ENCODE data around the gene PDE11A.

PDE11A gene

DNA sequence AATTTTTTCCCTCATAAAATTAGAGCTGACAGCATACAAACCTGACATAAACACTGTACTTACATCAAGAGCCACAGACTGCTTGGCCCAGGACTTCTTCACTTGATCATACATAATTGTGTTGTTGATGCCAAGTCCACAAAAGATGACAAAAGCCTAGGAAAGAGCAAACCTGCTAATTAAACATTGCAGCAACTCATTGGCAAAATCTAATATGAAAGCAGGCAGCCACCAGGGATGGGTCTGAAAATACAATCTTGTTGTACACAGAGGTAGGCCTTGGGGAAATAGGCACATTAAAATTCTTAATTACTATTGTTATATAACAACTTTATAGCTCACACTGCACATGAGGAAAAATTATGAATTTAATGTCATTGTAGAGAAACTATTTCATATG is 255.8 kb downstream of the PDE11A start:
- no peak for DNase-seq (ENCODE audit: low read depth)

DNA sequence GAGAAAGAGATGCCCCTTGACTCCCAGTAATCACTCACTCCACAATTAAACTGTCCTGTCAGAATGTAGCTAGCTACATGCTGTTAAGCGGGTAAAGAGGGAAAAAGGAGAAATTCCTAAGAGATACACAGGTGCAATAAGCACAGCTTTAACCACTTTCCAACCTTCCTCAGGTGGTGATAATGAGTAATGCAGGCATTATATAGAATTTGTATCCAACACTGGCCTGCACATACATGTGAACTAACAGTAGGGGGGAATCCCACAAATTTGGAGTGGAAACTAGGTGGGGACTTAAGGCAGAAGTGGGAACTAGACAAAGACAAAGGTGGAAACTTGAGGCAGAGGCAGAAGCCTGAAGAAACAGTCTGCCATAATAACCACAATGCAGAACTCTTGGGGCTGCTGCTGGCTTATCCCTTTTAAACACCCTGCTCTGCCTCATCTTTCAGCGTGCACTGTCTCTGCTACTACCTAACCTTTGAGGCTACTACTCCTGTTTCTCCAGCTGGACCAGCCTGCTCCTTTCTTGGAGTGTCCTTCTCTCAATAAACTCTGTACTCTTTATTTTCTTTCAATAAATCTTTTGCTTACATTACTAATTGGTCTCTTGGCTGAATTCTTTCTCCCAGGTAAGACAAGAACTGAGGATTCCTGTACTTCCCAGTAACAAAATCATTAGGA is 259.7 kb downstream of the PDE11A start:
- DNase-seq (ENCODE audit: low read depth), result no peak

DNA sequence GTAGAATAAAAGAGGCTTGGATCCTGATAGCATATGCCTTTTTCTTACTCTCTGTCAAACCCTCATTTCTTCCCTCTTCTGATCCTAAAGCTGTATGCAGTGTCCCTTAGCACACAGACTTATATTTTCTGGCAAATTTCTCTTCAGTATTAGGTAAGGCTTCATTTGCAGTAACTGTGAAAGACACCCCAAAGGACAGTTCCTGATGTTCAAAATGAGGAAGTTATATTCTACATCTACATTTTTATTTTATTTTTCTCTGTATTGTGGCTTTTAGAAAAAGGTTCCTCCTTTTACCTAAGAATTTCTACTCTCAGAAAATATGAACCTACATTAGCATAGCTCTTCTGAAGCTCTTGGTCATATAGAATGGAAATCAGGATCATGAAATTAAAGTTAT is 261.7 kb downstream of the PDE11A start:
- DNase-seq (ENCODE audit: low read depth), result no peak

DNA sequence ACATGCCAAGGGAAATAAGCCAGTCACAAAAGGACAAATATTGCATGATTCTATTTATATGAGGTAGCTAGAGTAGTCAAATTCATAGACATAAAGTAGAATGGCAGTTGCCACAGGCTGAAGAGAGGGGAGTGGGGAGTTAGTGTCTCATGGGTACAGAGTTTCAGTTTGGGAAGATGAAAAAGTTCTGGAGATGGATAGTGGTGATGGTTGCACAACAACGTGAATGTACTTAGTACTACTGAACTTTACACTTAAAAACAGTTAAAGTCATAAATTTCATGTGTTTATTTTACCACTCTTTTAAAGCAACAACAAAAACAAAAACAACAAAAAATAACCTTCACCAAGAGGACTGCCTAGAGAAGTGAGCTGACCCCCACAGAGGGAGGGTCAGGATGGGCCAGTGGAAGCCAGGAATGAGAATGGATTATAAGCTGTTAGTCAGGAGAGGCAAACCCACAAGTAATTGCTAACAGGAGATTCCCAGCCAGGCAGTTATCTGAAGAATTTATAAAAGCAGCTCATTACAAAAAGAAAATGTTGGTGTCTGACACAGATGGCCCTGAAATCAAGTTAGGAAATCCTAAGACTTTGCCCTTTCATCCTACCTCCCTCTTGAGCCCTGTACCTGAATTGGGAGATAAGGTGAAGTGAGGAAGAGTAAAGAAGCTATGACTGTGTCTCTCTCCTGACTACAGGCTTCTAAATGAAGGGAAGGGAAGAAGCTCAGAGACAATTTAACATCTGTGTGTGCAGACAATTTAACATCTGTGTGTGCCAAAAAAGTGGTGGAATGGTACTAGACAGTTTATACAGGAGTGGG is 263.4 kb downstream of the PDE11A start:
- no peak for DNase-seq (ENCODE audit: low read depth)

DNA sequence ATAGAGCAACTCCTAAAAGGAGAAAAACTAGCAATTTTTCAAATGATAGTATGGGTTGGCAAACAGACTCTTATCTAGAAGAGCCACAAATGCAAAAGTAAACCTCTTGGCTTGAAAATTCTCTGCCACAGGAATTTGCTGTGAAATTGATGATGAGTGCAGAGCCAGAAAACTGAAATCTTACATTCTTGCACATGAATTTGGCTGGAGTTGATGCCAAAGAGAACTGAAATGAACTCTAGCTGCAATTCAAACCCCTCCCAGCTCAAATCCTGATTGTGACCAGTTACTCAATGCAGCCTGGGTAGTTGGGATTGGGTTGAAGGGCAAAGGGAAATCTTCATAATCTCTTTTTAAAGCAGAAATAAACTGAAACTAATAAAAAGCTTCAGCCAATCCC is 266.6 kb downstream of the PDE11A start:
- peak; percentile 55 for DNase-seq (ENCODE audit: low read depth)

DNA sequence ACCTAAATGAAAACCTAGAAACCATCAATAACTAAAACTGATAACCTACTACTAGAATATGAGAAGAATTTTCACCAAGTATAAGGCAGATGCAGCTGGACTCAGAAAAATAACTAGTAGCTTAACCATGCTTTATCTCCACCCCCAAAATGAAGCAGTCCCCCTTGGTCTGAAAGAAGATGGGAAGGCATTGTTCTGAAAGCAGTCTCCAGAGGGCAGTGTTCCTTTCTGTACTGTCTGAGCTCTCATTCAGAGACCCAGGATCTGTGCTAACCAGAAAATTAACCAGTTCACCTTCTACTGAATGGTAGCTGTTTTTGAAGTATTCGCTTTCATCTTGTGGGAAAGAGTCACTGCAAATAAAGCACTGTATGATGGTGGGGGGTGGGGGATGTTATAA is 273.0 kb downstream of the PDE11A start:
- DNase-seq (ENCODE audit: low read depth), result peak; percentile 36

DNA sequence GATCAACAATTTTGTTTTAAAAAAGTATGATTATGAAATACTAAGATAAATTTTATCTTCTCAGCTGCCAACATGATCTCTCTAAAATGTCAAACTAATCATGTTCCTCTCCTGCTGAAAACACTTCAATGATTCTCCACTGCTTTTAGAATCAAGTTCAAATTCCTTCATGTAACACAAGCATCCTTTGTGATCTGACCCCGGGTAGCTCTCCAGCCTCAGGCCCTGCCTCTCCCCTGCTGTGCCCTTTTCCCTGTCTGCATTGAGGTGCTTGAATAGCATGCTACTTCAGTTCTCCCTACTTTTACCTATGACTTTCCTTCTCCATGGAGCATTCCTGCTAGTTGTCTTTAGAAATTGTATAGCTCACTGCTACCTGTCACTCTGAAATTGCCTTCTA is 274.8 kb downstream of the PDE11A start:
- no peak for DNase-seq (ENCODE audit: low read depth)

DNA sequence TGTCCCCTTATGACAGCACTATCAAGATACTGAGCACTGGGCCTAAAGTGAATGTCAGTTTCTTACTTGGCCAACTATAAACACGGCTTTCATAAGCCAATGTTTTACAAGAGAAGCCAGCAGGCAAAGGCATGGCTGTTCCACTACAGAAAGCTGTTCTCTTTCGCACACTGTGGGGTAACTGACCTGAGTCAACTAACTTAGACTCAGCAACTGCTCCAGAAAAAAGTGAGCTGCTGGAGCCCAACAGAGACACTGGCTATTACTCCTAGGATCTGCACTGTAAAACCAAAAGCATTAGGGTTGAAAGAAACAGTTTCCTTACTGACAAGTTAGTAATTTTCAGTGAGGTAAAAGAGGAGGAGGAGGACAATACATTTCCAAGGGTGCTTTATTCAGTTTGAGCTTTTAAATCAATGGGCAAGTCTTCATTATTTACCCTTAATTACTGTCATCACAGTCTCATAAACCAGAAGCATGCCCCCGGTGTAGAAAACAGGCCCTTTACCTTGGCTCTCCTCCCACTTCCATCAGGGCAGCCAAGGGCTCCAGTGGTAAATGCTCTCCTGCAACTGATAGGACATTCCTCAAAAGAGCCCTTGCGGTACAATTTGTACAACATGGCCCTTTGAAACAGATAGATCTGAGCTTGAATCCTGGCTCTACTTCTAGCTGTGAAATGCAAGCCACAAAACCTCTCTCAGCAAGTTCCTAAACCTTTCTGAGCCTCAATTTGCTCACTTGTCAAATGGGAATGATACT is 275.7 kb downstream of the PDE11A start:
- DNase-seq (ENCODE audit: low read depth), result no peak

DNA sequence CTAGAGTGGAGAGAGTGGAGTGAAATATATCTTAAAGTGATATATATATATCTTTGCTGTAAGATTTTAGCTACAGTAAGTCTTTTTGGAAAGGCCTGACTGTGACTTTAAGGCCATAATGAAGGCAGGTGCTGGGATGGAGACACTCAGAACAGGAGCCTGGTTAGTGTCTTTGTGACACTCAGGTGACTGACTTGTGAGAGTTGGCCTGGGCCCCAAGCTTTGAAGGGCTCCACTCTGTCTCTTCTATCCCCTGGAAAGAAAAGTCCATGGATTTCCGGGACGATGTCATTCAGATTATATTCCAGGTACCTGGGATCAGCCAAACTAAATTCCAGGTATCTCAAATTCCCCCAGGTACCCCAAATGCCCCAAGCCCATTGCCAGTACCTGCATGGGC is 276.6 kb downstream of the PDE11A start:
- no peak for DNase-seq (ENCODE audit: low read depth)

DNA sequence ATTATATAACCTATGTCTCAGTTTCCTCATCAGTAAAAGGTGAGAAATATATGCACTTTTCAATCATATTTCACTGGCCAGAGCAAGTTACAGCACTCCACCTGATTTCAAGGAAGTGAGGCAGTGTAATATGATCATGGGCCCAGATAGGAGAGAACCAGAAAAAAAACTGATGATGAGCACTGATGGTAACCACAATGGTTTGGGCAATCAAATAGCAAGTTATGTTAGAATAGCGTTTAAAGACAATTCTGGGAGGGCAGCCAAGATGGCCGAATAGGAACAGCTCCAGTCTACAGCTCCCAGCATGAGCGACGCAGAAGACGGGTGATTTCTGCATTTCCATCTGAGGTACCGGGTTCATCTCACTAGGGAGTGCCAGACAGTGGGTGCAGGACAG is 287.4 kb downstream of the PDE11A start:
- DNase-seq (ENCODE audit: low read depth), result peak; percentile 88

DNA sequence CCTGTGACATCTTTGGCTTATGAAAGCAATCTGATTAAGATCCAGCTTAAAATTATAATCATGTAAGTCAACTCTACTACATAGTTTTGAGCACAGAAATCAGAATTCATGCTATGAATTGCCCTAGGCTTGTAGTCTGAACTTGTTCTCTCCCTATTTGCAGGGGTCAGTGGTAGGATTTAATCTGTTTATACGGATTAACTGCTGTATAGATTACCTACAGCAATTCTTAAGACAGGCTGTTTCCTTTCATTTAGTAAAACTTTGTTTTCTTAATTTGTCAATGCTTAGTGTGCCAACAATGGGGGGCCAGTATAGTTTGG is 287.9 kb downstream of the PDE11A start:
- no peak for DNase-seq (ENCODE audit: low read depth)

DNA sequence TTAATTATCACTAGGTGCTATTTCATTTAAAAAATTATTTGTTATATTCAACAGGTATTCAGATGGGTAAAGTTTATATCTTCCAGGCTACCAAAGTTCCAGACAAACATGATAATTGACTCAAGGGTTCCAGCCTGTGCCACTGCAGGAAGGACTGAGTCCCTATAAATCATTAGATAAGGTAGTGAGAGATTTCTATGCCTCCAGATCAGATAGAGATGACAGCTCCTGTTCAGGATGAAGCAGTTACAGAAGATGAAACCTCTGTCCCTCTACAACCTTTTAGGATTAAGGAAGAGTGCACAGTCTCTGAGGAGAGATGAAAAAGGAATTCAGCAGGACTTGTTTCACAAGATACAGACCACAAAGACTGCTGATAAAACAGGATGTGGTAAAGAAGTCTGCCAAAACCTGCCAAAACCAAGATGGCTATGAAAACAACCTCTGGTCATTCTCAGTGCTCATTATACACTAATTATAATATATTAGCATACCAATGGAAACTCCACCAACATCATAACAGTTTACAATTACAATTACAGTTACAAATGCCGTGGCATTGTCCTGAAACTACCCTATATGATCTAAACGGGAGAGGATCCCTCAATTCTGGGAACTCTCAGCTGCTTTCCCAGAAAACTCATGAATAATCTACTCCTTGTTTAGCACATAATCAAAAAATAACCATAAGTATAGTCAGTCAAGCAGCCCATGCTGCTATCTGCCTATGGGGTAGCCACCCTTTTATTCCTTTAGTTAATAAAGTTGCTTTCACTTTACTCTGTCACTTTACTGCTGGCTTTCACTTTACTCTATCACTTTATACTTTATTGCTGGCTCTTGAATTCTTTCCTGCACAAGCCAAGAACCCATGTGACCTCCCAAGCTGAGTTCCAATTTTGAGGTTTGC is 288.5 kb downstream of the PDE11A start:
- peak; percentile 94 for DNase-seq (ENCODE audit: low read depth)

DNA sequence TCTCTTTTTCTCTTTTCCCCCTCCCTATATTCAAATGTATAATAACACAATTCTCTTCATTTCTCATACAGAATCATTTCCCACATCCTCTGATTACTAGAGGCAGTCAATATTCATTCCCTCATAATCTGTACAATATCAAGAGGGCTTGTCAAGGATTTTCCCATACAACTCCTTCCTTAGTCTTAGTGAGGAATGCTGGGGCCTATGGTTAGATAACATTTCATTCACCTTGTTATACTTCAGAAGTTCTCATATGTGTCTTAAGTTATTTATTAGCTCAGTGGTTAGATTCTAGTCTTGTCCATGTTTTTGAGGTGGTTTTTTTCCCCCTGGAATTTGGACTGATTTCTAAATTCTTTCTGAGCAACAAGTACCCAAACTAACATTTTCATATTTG is 289.5 kb downstream of the PDE11A start:
- no peak for DNase-seq (ENCODE audit: low read depth)

DNA sequence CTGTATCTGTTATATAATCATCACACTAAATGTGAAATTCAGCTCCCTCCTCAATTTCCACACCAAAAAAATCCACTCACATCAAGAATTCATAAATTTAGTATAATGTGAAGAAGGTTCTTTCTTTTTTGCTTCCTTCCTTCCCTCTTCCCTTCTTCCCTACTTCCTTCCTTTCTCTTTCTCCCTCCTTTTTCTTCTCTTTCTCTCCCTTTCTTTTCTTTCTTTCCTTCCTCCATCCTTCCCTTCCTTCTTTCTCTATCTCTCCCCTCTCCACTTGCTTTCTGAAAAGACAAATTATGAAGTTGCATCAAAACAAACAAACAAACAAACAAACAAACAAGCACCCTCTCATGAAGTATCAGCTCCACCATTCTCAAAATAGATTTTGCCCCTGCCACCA is 290.0 kb downstream of the PDE11A start:
- DNase-seq (ENCODE audit: low read depth), result no peak

DNA sequence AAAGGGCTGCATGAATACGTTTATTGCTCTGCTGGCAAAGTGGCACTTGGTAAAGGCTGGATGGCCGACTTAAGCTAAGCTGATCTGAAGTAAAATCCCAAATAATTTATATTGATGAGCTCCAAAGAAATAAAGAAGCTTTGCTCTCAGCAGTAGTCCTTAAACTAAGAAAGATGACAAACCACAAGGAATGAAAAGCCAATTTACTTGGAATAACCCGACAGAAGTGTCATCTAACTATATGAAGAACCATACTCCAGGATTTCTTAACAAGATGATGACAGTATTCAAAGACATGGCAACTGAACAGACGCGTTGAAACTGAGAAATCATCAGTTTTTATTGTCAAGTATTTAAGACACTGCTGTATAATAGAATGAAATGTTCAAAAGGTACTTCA is 294.1 kb downstream of the PDE11A start:
- no peak for DNase-seq (ENCODE audit: low read depth)

DNA sequence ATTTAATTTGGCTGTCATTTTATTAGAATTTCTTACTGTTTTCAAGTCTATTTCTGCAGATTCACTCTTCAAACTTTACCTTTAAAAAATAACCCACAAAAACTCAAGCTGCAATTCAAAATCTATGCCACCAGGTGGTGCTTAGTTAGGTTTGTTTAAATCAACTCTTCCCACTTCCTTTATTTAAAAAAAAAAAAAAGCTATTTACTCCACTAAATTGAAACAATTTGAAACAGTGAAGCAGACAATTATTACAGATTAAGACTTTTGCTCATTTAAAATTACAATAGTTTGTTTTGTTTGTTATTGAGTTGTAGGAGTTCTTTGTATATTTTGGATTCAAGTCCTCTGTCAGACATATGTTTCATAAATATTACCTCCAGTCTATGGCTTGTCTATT is 300.0 kb downstream of the PDE11A start:
- peak; percentile 50 for DNase-seq (ENCODE audit: low read depth)

DNA sequence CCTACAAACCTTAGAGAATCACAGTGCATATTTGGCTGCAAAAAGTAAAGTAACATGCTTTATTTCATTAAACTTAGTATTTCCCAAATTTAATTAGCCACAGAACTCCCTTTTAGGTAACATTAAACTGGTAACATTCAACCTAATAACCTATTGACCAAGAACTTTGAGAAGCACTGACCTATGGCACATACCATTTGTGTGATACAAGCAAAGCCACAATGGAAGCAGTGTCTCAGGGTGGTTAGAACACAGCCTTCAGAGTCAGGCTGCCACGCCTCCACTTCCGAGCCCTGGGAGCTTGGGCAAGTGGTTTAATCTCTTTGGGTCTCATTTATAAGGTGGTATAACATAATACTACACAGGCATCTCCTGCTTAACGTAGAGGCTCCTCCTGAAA is 301.4 kb downstream of the PDE11A start:
- DNase-seq (ENCODE audit: low read depth), result peak; percentile 27

DNA sequence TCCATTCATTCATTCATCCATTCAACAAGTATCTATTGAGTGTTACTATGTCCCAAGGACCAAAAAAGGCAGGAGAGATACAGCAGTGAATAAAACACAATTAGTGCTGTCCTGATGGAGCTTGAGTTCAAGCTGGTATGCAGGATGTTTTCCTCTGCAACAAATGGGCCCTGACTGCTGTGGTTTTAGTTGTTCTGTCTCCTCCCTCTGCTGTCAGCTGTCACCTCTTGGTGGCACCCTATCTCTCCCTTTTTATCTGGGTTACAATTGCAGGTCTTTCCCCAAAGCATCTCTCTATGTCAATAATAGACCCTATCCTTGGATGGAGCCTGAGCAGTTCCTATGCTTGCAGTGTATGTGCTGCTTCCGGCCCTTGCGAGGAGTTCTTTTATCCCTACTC is 304.8 kb downstream of the PDE11A start:
- no peak for DNase-seq (ENCODE audit: low read depth)

DNA sequence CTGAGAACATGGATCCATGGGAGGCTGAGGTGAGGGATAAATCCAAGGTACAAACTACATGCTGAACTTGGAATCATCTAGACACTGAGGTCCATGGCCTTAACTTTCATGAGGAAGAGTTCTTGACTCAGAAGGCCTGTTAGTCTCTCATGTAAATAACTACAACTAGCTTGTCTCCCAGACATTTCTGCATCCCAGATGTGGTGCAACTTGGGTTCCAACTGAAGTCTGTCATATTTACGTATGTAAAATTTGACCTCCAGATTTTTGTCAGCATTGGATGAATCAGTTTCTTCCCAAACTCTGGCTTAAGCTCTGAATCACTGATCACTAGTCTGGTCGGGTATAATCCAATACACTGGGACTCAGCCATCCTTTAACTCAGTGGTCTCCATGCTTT is 306.9 kb downstream of the PDE11A start:
- DNase-seq (ENCODE audit: low read depth), result no peak

DNA sequence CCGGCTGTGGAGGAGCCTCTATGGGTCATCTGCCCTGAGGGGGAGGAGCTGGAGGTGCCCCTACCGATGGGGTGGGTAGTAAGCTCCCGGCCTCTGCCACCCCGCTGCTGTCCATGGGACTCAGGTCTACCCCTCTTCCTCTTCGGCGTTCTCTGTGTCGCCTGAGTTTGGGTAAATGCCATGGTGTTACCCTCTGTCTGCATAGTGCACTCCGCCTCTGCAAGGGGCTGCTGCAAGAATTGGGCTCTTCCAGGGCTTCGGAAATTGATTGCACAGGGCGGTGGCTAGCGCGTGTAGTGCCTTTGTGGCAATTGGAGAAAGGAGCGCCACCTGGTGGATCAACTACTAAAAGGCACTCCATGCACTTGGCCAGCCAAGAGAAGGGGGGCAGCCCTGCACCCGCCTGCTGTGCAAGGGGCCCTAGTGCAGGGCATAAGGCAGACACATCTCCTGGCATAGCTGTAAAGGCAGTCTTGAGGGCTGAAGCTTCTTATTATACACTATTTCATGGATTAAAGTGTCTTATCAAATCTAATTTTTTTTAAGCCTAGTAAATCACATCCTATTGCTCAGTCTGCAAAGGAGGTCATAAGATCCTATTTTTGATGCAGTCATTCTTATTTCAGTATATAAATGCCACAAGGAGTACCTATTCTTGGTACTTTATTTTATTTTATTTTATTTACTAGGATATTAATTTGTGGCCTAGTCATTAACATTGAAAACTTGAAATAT is 308.9 kb downstream of the PDE11A start:
- peak; percentile 61 for DNase-seq (ENCODE audit: low read depth)

DNA sequence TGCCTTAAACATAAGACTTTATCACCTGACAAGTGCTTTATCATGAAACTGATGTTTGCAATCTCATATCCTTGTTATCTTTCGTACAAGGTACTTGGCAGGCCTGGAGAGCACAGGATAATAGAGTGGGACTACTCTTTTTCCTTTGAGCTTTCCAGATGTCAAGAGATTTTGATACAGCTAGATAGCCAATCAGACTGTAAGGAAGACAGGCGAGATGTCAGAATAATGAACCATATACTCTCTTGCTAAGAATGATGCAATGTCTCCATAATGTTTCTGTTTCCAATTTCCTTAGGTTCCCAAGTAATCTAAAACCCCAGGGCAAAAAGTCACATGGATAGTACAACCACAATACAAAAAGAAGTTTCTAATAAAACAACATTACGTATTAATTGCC is 313.1 kb downstream of the PDE11A start:
- DNase-seq (ENCODE audit: low read depth), result no peak

All from iris pigment epithelial cell (primary cell).